T follicular helper cell (primary cell): ENCODE measurements around the gene SLC47A2.
"Not testable (repeated sequence)": the region's sequence is repeated elsewhere in the genome, so short reads cannot be mapped to it uniquely, and the experiment has no call there.

Experiments used
- DNase-seq: peaks from one replicate; pipeline ENCODE4 v3.0.0-alpha.2; 2020; ENCODE audit warnings: low read depth
- total RNA-seq, 2 experiments: gene quantifications; one replicate each; lab custom pipeline; 2026; lab: John Stamatoyannopoulos, UW

SLC47A2 gene, protein sequence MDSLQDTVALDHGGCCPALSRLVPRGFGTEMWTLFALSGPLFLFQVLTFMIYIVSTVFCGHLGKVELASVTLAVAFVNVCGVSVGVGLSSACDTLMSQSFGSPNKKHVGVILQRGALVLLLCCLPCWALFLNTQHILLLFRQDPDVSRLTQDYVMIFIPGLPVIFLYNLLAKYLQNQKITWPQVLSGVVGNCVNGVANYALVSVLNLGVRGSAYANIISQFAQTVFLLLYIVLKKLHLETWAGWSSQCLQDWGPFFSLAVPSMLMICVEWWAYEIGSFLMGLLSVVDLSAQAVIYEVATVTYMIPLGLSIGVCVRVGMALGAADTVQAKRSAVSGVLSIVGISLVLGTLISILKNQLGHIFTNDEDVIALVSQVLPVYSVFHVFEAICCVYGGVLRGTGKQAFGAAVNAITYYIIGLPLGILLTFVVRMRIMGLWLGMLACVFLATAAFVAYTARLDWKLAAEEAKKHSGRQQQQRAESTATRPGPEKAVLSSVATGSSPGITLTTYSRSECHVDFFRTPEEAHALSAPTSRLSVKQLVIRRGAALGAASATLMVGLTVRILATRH
- total RNA-seq, result 0 reads per million in 2 experiments

DNA sequence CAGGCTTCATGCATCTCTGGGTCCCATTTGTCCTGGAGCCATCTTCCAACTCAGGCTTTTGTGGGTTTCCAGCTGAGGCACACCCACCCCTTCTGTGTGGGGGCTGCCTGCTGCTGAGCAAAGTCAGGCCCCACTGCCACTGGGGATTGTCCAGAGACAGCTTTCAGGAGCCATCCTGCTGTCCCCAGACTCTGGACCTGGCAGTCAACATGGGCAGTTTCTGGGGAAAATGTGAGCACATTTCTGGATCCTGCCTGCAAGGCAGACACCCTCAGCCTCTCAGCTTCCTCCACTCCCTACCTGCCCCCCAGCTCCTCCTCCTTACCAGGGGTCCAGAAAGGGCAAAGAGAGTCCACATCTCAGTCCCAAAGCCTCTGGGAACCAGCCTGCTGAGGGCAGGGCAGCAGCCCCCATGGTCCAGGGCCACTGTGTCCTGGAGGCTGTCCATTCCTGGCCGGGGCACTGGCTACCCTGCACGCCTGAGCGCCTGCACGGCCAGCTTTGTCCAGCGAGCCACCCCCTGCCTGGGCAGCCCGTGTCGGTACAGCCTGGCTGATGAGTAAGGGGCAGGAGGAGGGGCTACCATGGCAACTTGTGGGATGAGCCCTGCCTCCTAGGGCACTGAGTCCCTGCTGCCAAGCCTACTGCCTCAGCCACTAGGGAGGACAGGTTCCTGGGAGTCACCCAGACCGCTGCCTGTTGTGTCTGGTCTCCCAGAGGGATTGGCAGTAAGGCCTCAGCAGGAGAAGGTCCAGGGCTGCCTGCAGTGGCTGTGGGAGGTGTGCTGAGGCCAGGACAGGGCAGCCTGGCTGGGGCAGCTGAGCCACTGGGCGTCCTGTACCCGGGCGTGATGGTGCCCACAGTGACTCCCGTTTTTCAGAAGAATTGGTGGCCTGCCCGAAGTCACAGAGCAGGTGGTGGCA, at the start of gene SLC47A2:
SLC47A2 (minus strand) TSS at position 477 of the 923 bp plus-strand sequence; CDS start at position 448, 29 bp downstream.
- no peak for DNase-seq

DNA sequence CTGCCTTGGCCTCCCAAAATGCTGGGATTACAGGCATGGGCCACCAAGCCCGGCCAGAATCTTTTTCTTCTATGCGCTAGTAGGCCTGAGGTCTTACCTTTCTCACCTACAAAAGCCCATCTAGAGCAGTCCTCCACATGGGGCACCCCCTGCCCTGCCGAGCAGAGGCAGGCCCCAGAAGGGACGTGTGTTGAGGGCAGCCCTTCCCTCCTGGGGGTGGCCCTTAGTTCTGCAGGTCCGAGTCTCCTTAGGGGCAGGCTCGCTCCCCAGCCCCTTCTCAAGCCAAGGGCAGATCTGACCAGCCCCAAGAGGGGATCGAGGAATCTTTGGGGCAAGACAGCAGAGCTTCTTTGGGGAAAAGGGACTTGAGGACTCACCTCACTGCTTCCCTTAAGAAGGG, 49.6 kb upstream of the SLC47A2 start:
- no peak for DNase-seq

DNA sequence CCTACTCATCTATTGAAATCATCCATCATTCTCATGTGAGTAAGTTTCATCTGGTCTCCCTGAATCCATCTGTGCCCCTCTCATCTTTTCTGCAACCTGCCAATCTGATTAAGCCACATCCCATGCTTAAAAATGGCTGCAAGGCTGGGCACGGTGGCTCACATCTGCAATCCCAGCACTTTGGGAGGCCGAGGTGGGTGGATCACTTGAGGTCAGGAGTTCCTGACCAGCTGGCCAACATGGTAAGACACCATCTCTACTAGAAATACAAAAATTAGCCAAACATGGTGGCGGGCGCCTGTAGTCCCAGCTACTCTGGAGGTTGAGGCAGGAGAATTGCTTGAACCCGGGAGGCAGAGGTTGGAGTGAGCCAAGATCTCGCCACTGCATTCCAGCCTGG, 47.6 kb upstream of the SLC47A2 start:
- not testable (repeated sequence) for DNase-seq

DNA sequence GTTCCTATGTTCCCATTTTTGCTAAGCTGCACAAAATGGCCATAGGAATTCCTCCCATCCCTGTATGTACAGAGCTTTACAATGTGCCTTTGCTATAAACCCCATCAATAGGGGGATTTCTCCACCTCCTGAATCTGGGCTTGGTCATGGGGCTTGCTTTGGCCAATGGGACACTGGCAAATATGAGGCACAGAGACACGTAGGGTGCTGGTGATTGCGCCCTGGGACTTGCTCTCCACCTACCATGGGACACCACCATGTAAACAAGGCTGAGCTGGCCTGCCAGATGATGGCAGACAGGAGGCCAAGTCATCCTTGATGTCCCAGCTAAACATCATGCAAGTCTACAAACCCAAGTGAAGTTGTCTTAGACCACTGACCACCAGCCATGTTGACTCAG, 47.0 kb upstream of the SLC47A2 start:
- no peak for DNase-seq

DNA sequence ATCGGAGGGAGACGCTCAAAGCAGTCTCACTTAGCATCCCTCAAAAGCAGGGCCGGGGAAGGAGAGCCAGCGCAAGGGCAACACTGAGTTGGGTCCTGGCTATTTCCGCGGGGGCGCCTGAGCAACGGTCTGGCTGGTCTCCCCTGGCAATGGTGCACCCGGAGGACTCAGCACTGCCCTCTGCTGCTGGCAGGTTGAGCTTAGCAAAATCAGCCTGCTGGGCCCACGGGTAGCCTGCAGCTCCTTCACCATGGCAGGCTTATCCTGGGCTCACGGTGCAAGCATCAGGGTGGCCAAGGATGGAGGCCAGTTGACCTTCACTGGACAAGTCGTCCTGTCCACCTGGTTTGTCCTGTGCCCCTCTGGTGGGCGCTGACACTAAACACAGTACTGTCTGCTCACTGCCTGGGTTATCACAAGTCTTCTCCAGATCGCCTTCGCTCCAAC, 46.2 kb upstream of the SLC47A2 start:
- DNase-seq, result peak; percentile 49

DNA sequence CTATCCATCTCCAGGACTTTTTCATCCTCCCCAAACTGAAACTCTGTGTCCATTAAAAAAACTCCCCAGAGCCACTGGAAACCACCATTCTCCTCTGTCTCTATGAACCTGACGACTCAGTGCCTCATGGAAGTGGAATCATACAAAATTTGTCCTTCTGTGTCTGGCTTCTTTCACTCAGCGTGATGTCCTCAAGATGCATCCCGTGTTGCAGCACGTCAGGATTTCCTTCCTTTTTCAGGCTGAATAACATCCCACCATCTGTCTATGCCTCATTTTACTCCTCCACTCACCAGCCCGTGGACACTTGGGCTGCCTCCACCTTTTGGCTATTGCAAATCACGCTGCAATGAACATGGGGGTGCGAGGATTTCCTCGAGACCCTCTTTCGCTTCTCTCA, 44.4 kb upstream of the SLC47A2 start:
- DNase-seq, result no peak

DNA sequence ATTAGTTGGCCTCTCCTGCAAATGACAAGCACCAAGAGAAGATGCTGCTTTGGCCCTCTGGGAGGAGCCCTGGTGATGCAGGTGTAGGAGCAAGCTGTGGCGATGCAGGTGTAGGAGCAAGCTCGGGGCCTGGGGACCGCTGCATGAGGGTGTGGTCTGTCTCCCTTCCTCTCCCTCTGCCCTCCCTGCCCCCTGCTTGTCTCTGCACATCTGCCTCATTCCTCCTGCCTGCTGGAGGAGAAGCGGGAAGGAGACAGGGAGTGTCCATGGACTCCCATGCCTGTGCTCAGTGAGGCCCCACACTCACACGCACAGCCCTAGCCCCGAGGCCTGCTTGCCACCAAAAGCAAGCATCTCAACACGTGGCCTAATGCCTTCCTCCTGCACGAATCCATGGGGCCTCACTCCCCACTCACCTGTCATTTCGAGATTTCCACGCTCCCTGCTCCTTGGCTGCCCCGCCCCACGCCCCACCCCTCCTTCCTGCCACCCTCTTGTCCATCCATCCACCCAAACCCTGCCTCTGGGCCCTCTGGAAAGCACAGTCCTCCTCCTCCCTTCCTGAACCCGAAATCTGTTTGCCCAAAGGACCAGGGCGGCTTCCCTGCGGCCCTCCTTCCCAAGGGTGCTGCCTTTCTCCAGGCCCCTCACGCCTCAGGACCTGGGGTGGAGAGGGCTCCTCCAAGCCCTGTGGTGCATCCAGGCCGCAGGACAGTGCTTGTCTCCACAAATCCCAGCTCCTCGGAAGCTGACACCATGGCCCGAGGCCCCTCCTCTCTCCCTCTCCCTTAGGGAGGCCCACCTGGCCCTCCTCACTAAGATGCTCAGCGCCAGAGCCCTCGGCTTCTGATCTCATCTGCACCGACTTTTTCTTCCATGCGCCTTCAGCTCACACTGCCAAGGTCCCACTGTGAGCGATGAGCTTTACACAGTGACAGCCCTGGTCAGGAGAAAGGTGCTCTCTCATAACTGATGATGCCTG, 43.5 kb upstream of the SLC47A2 start:
- DNase-seq, result no peak

DNA sequence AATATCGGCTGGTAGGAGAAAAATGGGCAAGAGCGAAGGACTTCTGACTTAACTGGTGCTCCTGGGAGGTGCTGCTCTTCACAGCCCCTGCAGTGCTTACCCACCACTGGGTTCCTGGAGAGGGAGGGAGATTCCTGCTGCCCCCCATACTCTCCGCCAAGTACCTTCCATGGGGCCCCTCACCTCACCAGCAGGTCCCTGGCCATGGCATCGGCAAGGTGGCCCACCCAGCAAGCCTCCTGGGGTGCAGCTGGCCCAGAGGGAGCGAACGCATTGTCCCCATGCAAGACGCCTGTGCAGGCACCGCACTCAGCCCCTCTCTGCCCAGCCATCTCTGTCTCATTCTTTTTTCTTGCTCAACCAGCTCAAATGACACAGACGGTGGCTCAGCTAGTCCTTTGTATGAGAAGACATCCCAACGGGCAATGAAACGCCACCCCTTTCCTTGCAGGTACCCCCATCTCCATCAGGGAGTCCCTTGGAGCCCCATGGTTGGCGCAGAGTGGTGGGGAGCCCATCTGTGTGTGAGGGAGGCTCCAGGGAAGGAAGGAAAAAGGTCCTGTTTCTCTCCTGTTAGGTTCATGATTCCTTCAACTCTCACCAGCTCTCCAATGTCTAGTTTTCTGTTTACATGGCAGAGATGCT, 41.3 kb upstream of the SLC47A2 start:
- DNase-seq, result no peak

DNA sequence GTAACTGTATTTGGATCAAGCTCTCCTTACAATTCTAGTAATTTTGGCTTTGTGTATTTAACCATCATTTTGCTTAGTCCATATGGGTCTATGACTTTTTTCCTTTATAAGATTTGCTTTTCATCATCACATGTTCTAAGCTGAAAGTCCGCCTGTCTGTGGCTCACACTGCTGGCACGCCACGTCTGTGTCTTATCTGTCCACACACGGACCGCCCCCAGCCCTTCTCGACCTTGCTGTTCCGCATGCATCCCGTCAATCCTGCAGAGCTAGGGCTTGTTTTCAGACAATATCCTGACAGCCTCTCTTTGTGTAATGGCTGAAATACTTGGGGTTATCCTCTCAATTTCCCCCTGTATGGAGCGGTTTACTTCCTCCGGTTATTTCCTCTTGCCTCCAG, 40.2 kb upstream of the SLC47A2 start:
- no peak for DNase-seq

DNA sequence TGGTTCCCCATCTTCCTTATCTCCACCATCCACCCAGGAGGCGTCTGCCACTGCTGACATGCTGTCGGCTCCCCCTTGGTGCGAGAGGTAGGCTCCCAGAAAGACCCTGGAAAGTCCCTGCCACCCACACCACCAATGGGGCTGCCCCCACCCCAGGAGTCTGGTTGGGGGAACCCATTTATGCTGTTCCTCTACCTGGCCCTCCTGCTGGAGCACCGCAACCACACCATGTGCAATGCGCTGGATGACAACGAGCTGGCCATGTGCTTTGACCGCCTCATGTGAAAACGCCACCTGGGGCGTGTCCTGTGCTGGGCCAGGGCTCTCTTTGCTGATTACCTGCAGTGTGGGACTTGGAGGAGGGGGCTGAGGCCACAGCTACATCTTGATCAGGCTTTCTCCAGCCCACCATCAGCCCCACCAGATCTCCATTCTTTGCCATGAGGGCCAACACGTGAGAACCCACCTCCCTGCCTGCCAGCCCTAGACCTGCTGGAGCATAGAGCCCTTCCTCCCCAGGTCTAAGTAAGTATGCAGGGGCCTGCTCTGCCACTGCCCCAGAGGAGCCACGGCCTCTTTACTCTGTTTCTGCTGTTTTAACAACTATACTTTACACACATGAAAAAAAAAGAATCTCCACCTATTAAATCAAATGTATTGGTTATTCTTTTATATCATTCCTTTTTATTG, 39.6 kb upstream of the SLC47A2 start:
- no peak for DNase-seq

DNA sequence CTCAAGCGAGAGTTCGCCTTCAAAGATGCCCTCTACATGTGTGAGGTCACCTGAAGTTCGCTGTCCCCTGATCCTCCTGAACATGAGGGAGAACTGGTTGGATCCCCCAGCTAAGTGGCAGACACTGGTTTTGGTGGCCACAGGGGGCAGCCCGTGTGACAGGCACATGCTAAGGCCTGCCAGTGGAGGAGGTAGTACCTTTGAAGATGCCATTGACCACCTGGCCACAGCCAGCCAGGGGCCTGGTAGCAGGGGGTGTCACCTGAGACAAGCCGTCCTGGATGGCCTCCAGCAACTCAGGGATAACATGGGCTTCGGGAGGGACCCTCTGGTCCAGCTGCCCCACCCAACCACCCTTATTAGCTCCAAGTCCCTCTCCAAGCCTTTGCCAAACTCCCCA, 39.0 kb upstream of the SLC47A2 start:
- DNase-seq, result no peak

DNA sequence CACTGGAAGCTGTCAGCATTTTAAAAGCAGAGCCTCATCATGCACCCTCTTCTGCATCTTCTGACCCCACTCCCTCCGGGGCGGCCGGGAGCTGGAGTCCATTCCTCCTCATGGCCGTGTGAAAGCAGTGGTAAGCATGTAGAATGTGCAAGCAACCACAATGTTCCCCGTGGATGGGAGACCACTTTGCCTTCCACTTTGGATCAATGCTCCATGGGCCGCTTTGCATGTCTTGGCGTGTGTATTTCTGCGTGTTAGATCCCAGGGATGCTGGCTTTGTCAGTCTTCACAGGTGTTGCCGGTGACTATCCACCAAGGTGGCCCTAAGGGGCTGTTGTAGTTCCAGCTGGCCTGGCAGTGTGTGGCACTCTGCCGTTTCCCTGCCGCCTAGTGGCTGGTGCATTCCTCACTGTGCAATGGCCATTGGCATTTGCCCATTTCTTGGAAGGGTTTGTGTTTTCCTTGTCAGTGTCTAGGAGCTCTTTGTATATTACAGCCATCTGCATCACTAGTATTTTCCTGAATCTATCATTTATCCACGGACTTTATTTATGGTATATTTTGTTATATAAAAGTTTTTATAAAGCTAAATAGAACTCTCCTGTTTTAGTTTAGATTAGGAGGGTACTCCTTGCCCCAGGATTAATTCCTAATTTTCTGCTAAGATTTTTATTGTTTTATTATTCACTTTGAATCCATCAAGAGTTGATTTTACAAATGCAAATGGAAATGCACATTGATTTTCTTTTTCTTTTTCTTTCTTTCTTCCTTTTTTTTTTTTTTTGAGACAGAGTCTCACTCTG, 37.5 kb upstream of the SLC47A2 start:
- no peak for DNase-seq

DNA sequence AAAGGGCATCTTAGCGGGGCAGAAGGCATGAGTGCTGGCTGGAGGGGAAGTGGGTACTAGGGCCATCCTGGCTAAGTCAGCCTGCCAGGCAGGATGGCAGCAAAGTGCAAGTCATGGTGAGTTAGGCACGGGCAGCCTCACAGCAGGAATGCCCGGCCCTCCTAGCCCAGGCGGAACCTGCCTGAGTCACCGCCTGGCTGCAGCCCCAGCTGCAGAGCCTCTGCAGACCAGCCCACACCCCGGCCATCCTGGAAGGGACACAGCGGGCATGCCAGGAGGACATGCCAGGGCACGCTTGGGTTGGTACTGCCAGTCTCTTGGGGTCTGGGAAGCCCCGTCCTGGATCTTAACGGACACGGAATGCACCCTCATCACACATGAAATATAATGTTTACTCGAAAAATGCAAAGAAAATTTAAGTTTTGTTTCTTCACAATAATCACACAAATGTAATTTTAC, 36.7 kb upstream of the SLC47A2 start:
- no peak for DNase-seq

DNA sequence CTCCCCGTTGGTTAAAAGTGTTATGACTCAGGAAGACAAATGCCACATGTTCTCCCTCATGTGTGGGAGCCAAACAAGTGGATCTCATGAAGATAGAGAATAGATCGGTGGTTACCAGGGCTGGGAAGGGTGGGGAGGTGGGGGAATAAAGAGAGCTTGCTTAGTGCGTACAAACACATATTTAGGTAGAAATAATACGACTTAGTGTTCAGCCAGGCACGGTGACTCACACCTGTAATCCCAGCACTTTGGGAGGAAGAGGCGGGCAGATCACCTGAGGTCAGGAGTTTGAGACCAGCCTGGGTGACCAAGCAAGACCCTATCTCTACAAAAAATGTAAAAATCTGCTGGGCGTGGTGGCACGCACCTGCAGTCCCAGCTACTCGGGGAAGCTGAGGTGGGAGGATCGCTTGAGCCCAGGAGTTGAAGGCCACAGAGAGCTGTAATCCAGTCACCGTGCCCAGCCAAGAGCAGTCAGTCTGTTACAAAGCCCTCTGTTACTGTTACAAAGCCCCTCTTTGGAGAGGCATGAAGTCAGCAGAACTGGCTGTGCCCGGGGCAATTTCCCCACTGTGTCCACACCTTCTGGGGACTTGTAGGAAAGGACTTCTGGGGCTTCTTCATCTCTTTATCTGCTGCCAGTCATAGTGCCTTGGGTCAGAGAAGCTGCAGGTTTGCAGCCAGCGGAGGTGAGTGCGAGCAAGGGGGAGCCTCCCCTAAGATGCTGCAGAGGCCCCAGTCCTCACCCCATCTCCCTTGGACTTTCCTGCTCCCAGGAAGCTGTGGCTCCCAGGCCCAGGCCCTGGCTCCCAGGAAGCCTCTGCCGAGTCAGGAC, 36.0 kb upstream of the SLC47A2 start:
- no peak for DNase-seq

DNA sequence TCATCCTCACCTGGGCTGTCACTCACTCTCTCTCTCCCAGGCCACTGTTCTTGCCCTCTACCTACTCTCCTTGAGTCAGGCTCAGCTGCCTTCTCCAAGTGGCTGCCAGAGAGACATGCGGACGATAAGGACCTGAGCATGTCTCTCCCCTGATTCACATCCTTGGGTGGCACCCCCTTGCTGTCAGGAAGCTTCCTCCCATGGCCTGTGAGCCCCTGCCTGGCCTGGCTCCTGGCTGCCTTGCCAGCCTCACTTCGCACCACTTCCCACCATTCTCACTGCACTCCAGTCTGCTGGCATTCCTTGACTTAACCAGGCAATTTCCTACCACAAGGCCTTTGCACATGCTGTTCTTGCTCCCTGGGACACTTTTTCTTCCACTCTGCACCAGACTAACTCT, 34.5 kb upstream of the SLC47A2 start:
- no peak for DNase-seq

DNA sequence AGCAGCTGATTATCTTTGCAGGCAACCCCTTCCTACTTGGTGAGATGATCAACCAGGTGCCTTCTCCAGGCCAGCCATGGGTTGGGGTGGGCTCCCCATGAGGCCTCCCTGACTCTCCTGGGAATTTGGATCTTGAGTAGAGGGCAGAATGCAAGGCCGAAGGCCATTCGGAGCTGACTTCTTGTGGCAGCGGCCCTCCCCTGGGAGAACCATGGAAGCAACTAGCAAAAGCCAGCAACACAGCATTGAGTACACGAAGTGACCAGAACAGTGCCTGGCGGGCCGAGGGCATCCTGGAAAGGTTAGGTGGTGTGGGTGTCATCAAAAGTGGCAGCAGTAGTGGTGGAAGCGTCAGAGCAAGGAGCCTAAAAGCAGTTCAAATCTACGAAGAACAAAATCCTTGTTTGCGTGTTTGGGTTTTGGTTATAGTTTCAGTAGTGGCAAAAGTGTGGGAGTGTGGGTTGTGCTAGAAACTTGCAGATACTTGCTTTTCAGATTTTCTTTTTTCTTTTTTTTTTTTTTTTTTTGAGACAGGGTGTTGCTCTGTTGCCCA, 33.7 kb upstream of the SLC47A2 start:
- DNase-seq, result no peak

DNA sequence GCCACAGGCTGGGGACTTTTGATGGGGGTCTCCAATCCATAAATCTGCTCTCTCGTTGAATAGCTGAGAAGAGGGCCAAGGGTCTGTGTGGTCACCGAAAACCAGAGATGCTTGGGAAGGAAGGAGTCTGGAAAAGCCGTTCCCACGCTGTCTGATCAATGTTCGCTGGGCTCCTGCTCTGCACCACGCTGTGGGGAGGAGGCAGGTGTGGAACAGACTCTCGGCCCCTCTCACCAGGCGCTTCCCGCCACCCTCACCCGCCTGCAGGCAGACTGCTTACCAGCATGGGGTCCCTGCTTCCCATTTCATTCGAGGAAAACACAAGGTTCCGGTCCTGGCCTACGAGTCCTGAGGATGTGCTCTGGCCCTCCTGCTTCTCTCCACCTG, 32.4 kb upstream of the SLC47A2 start:
- DNase-seq, result no peak
